Esophagus squamous epithelium (tissue), 5 donors: ENCODE results near the gene ABHD4. TPM values are rescaled to one million over a fixed set of nuclear protein-coding genes. Genes with fewer than 3 reads are reported as not detected.
A peak's percentile ranks its signal among the peaks of the same experiment; 100 is the strongest.
"Not testable (repeated sequence)": the region's sequence is repeated elsewhere in the genome, so short reads cannot be mapped to it uniquely, and the experiment has no call there.

ENCODE experiments used
- DNase-seq: peaks from one replicate; lab custom pipeline; 2025; lab: John Stamatoyannopoulos, UW
- H3K27ac ChIP-seq, 4 donors: fragments of 200-600 bp; sonication (generic); one replicate each; pipeline ENCODE4 v1.5.1; 2016 to 2019; ENCODE audit warnings: mild to moderate bottlenecking in 1 of 4
- H3K27me3 ChIP-seq, 4 donors: fragments of 200-600 bp; sonication (generic); 1 replicate in 3 of 4; 2 replicates in 1 of 4; pipeline versions ENCODE4 v1.5.1 to v1.6.0; 2017 to 2021; ENCODE audit warnings: antibody characterized with exemption in 1 of 4
- H3K36me3 ChIP-seq, 3 donors: fragments of 200-600 bp; sonication (generic); one replicate each; pipeline ENCODE4 v1.5.1; 2016 to 2019
- H3K4me1 ChIP-seq, 3 donors: fragments of 200-600 bp; sonication (generic); one replicate each; pipeline ENCODE4 v1.5.1; 2017 to 2019
- H3K4me3 ChIP-seq, 4 donors: fragments of 200-600 bp; sonication (generic); 1 replicate in 3 of 4; 2 replicates in 1 of 4; pipeline ENCODE4 v1.5.1; 2016 to 2019; ENCODE audit warnings: mild to moderate bottlenecking in 2 of 4, moderate library complexity in 1 of 4
- H3K9me3 ChIP-seq, 3 donors: fragments of 200-600 bp; sonication (generic); one replicate each; pipeline ENCODE4 v1.5.1; 2016 to 2019
- POLR2A ChIP-seq, 4 donors: fragments of 450-650 bp; IDR thresholded peaks; one replicate each; pipeline ENCODE4 v1.6.1; 2017; ENCODE audit warnings: antibody characterized with exemption in 4 of 4, mild to moderate bottlenecking in 4 of 4, moderate library complexity in 3 of 4
- WGBS, 2 donors: methylation state at CpG; one replicate each; pipeline ENCODE4 v1.1.5; 2018; 5-methylcytosine and 5-hydroxymethylcytosine counted together
- intact Hi-C: fragments of 100-400 bp; cut with DNase I; formaldehyde crosslinking; loops from one replicate; pipeline ENCODE4 v1.15.0; 2022
- total RNA-seq, 4 donors: library from RNA; depleted of rRNA; stranded (reverse); fragments of >200 nt; gene quantifications; one replicate each; pipeline ENCODE4 v1.1.0, GENCODE V29; 2016
- TF ChIP-seq, protein P1 (sequence below), 6 experiments: fragments of 450-650 bp in 4 of 6; fragments of 200-600 bp in 2 of 6; sonication (generic) in 2 of 6; IDR thresholded peaks; one replicate each; pipeline ENCODE4 v1.5.1; 2016 to 2019; ENCODE audit warnings: antibody characterized with exemption in 6 of 6, mild to moderate bottlenecking in 4 of 6, moderate library complexity in 4 of 6
- donor health status: DM: yes; HTN: yes; CAD: no.

The ABHD4 gene
- total RNA-seq, 4 donors from 2014 or later = 22.9 to 45.4 (median 30.1) TPM

GRCh38 chr14:22561661-22562579, 36.2 kb upstream of the ABHD4 start:
- Histone ChIP-seq H3K4me3 (no peak overlapping the region), H3K27ac (peak overlapping the region; percentile 62 to 77 (median 70)), H3K36me3 (peaks cover 0 to 13% (median 0%) of the 10 kb centered on the region in 3 donors), H3K4me1 (peaks cover 49 to 100% (median 84%) of the 10 kb centered on the region in 3 donors), H3K9me3 (no peaks in the 10 kb centered on the region), H3K27me3 (no peaks in the 10 kb centered on the region)
- WGBS, 2 donors = 53 to 55% methylated on average over 11 of the region's 11 CpGs
- intact Hi-C loops = no loop called here
- TF ChIP-seq, protein P1, sequence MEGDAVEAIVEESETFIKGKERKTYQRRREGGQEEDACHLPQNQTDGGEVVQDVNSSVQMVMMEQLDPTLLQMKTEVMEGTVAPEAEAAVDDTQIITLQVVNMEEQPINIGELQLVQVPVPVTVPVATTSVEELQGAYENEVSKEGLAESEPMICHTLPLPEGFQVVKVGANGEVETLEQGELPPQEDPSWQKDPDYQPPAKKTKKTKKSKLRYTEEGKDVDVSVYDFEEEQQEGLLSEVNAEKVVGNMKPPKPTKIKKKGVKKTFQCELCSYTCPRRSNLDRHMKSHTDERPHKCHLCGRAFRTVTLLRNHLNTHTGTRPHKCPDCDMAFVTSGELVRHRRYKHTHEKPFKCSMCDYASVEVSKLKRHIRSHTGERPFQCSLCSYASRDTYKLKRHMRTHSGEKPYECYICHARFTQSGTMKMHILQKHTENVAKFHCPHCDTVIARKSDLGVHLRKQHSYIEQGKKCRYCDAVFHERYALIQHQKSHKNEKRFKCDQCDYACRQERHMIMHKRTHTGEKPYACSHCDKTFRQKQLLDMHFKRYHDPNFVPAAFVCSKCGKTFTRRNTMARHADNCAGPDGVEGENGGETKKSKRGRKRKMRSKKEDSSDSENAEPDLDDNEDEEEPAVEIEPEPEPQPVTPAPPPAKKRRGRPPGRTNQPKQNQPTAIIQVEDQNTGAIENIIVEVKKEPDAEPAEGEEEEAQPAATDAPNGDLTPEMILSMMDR (IDR thresholded peaks at IDR 0.05) = no peak
- TF ChIP-seq POLR2A (IDR thresholded peaks at IDR 0.05) = peak in 1 of 4 donors; percentile 19
- no peak for DNase-seq

- Histone ChIP-seq H3K4me1 (peaks cover 42 to 100% (median 74%) of the 10 kb centered on the region in 3 donors), H3K4me3 (no peak overlapping the region), H3K27me3 (no peaks in the 10 kb centered on the region), H3K36me3 (peaks cover 0 to 18% (median 0%) of the 10 kb centered on the region in 3 donors), H3K9me3 (no peaks in the 10 kb centered on the region), H3K27ac (peak overlapping the region; percentile 70 to 83 (median 74))
- intact Hi-C loops = no loop called here
- TF ChIP-seq, protein P1 (IDR thresholded peaks at IDR 0.05) = no peak
- no peak for TF ChIP-seq POLR2A (IDR thresholded peaks at IDR 0.05)
- 28 to 41% methylated on average over 5 of the region's 5 CpGs for WGBS, 2 donors
- no peak for DNase-seq
Observed at GRCh38 chr14:22563987-22564386, 34.1 kb upstream of the ABHD4 start.

- Histone ChIP-seq H3K27me3 (no peaks in the 10 kb centered on the region), H3K36me3 (peaks cover 0 to 23% (median 0%) of the 10 kb centered on the region in 3 donors), H3K4me1 (peaks cover 42 to 100% (median 74%) of the 10 kb centered on the region in 3 donors), H3K4me3 (no peak overlapping the region), H3K27ac (peak overlapping the region; percentile 70 to 83 (median 74)), H3K9me3 (no peaks in the 10 kb centered on the region)
- no peak for TF ChIP-seq POLR2A (IDR thresholded peaks at IDR 0.05)
- 23 to 31% methylated on average over 1 of the region's 1 CpG for WGBS, 2 donors
- intact Hi-C loops = no loop called here
- no peak for DNase-seq
Observed at GRCh38 chr14:22564463-22564862, 33.6 kb upstream of the ABHD4 start.

DNA sequence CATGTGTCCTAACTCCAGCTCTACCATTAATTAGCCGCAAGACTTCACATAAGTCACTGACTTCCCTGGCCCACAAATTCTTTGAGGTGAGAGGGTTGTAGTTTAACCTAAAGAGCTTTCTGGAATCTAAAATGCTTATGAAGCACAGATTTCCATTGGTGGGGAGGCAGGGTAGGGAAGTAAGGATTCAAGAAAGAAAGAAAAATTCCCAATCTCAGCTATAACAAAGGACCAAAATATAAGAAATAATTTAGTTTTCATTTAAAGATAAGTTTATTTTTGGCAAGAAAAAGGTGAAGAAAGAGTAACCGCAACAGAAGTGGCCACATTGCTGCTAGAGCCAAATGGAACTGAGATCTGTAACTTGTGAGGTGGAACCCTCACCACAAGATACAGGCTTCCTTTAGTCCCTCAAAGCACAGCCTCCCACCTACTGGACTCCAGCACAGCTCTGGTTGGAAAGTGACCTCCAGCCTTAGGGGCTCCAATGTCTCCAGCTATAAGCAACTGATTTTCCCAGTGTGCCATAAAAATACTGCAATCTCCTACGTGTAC, 32.6 kb upstream of the ABHD4 start:
- Histone ChIP-seq H3K4me3 (no peak overlapping the region), H3K9me3 (no peaks in the 10 kb centered on the region), H3K36me3 (peaks cover 0 to 26% (median 0%) of the 10 kb centered on the region in 3 donors), H3K4me1 (peaks cover 39 to 97% (median 68%) of the 10 kb centered on the region in 3 donors), H3K27ac (peak overlapping the region; percentile 70 to 83 (median 74)), H3K27me3 (no peaks in the 10 kb centered on the region)
- no peak for DNase-seq
- WGBS, 2 donors = 64 to 65% methylated on average over 3 of the region's 3 CpGs
- TF ChIP-seq POLR2A (IDR thresholded peaks at IDR 0.05) = no peak
- TF ChIP-seq, protein P1 (IDR thresholded peaks at IDR 0.05) = no peak
- intact Hi-C loops = no loop called here

- H3K27me3 ChIP-seq, H3K9me3 ChIP-seq, DNase-seq, intact Hi-C loops, H3K4me3 ChIP-seq: not testable (repeated sequence)
- peak overlapping the region; percentile 70 to 83 (median 74) for H3K27ac ChIP-seq
- peaks cover 0 to 33% (median 0%) of the 10 kb centered on the region in 3 donors for H3K36me3 ChIP-seq
- WGBS, 2 donors = 42 to 46% methylated on average over 9 of the region's 9 CpGs
- H3K4me1 ChIP-seq = peaks cover 34 to 96% (median 63%) of the 10 kb centered on the region in 3 donors
Observed at GRCh38 chr14:22566266-22566665, 31.8 kb upstream of the ABHD4 start.

- Histone ChIP-seq H3K27ac (peak overlapping the region; percentile 70 to 83 (median 74)), H3K36me3 (peaks cover 0 to 39% (median 0%) of the 10 kb centered on the region in 3 donors), H3K4me1 (peaks cover 29 to 90% (median 57%) of the 10 kb centered on the region in 3 donors), H3K9me3 (no peaks in the 10 kb centered on the region), H3K4me3 (no peak overlapping the region), H3K27me3 (no peaks in the 10 kb centered on the region)
- intact Hi-C loops = no loop called here
- DNase-seq = no peak
- TF ChIP-seq, protein P1 (IDR thresholded peaks at IDR 0.05) = no peak
- TF ChIP-seq POLR2A (IDR thresholded peaks at IDR 0.05) = no peak
- whole genome bisulfite sequencing, 2 donors = 59 to 68% methylated on average over 2 of the region's 2 CpGs
Observed at GRCh38 chr14:22566845-22567244, 31.3 kb upstream of the ABHD4 start.
